Breast epithelium (tissue), 4 donors: ENCODE data around the gene FOXRED1. TPM values are rescaled to one million over a fixed set of nuclear protein-coding genes. Genes with fewer than 3 reads are reported as not detected.

ENCODE experiments used
- DNase-seq, 2 donors: peaks; one replicate each; pipeline ENCODE4 v3.0.0-alpha.2; 2019; ENCODE audit warnings: low spot score in 2 of 2
- H3K27ac ChIP-seq, 2 donors: fragments of 200-600 bp; sonication (generic) in 1 of 2; one replicate each; pipeline ENCODE4 v1.5.1; 2016 to 2019; ENCODE audit warnings: mild to moderate bottlenecking in 1 of 2
- H3K27me3 ChIP-seq, 2 donors: fragments of 200-600 bp; sonication (generic) in 1 of 2; one replicate each; pipeline versions ENCODE4 v1.5.1 to v1.6.0; 2017 to 2019; ENCODE audit warnings: control low read depth in 1 of 2, mild to moderate bottlenecking in 1 of 2
- H3K36me3 ChIP-seq: fragments of 200-600 bp; one replicate; pipeline ENCODE4 v1.5.1; 2019
- H3K4me1 ChIP-seq, 2 donors: fragments of 200-600 bp; sonication (generic); one replicate each; pipeline ENCODE4 v1.5.1; 2016 to 2019; ENCODE audit warnings: control low read depth in 1 of 2
- H3K4me3 ChIP-seq, 3 donors: fragments of 200-600 bp; sonication (generic); 1 replicate in 2 of 3; 2 replicates in 1 of 3; pipeline ENCODE4 v1.5.1; 2016 to 2019; ENCODE audit warnings: mild to moderate bottlenecking in 3 of 3, moderate library complexity in 2 of 3
- H3K9me3 ChIP-seq, 2 donors: fragments of 200-600 bp; sonication (generic) in 1 of 2; one replicate each; pipeline ENCODE4 v1.5.1; 2016 to 2019; ENCODE audit warnings: control low read depth in 1 of 2
- POLR2A ChIP-seq: fragments of 450-650 bp; IDR thresholded peaks from one replicate; pipeline ENCODE4 v1.6.1; 2016; ENCODE audit warnings: antibody characterized with exemption, mild to moderate bottlenecking, moderate library complexity
- POLR2AphosphoS5 ChIP-seq, 3 donors: sonication (generic); formaldehyde crosslinking; IDR thresholded peaks; one replicate each; pipeline ENCODE4 v1.6.1; 2017; ENCODE audit warnings: antibody characterized with exemption in 3 of 3
- intact Hi-C: fragments of 100-400 bp; cut with DNase I; formaldehyde crosslinking; loops from one replicate; pipeline ENCODE4 v1.15.1; 2023; ENCODE audit warnings: low total_unique reads
- total RNA-seq, 3 donors: library from RNA; depleted of rRNA; stranded (reverse); fragments of >200 nt; gene quantifications; one replicate each; pipeline ENCODE4 v1.1.0, GENCODE V29; 2016
- TF ChIP-seq, protein P1 (sequence below), 3 donors: fragments of 450-650 bp; IDR thresholded peaks; one replicate each; pipeline ENCODE4 v1.5.1; 2016 to 2017; ENCODE audit warnings: antibody characterized with exemption in 3 of 3, mild to moderate bottlenecking in 3 of 3, moderate library complexity in 3 of 3

Gene FOXRED1
- total RNA-seq, 3 donors from 2014 or later = 13.1 to 23.3 (median 16.6) TPM

DNA sequence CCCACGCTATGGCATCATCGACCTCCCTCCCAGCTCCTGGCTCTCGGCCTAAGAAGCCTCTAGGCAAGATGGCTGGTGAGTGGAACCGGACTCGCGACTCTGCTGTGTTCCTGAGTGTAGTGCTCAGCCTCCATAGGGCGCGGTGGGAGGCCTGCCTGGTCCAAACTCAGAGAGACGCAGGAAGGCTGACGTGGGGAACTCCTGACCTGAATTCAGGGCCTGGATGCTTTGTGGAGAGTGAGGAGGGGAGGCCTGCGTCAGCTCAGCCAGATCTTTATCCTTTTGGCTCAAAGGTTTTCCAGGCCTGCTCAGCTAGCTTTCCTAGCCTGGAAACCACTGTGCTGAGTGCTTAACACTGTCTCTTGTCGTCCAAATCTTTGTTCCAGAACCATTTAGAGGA is 21.9 kb downstream of the FOXRED1 start:
- no peak for DNase-seq
- Histone ChIP-seq H3K27ac (peak overlapping the region in 1 of 2 donors; percentile 3), H3K9me3 (no peaks in the 10 kb centered on the region), H3K36me3 (peaks cover 3% of the 10 kb centered on the region), H3K4me3 (no peak overlapping the region), H3K4me1 (no peaks in the 10 kb centered on the region), H3K27me3 (no peaks in the 10 kb centered on the region)
- no peak for TF ChIP-seq POLR2AphosphoS5 (IDR thresholded peaks at IDR 0.05)
- no peak for TF ChIP-seq POLR2A
- TF ChIP-seq, protein P1, sequence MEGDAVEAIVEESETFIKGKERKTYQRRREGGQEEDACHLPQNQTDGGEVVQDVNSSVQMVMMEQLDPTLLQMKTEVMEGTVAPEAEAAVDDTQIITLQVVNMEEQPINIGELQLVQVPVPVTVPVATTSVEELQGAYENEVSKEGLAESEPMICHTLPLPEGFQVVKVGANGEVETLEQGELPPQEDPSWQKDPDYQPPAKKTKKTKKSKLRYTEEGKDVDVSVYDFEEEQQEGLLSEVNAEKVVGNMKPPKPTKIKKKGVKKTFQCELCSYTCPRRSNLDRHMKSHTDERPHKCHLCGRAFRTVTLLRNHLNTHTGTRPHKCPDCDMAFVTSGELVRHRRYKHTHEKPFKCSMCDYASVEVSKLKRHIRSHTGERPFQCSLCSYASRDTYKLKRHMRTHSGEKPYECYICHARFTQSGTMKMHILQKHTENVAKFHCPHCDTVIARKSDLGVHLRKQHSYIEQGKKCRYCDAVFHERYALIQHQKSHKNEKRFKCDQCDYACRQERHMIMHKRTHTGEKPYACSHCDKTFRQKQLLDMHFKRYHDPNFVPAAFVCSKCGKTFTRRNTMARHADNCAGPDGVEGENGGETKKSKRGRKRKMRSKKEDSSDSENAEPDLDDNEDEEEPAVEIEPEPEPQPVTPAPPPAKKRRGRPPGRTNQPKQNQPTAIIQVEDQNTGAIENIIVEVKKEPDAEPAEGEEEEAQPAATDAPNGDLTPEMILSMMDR (IDR thresholded peaks at IDR 0.05) = no peak
- intact Hi-C loops = no loop called here

DNA sequence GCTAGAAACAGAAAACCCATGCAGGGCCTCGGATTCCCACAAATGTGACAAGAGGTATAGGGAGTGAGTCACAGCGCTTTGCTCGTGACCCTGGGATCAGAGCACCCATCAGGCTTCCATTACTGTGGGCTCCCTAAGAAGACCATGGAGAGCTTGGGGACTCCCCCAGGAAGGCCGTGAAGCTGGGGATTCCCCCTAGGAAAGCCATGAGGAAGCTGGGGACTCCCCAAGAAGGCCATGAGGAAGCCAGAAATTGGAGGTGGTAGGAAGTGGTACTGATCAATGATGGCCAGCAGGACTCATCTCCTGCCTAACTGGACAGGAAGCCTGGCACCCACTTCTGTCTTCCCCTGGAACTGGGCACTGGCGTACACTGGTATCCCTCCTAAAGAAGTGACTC is 24.8 kb downstream of the FOXRED1 start:
- no peak overlapping the region for H3K27ac ChIP-seq
- DNase-seq = no peak
- H3K36me3 ChIP-seq = peaks cover 3% of the 10 kb centered on the region
- H3K9me3 ChIP-seq = no peaks in the 10 kb centered on the region
- no peaks in the 10 kb centered on the region for H3K4me1 ChIP-seq
- TF ChIP-seq POLR2AphosphoS5 (IDR thresholded peaks at IDR 0.05) (no peak), POLR2A (no peak)
- TF ChIP-seq, protein P1 (IDR thresholded peaks at IDR 0.05) = no peak
- no peak overlapping the region for H3K4me3 ChIP-seq
- no peaks in the 10 kb centered on the region for H3K27me3 ChIP-seq
- intact Hi-C loops = no loop called here

DNA sequence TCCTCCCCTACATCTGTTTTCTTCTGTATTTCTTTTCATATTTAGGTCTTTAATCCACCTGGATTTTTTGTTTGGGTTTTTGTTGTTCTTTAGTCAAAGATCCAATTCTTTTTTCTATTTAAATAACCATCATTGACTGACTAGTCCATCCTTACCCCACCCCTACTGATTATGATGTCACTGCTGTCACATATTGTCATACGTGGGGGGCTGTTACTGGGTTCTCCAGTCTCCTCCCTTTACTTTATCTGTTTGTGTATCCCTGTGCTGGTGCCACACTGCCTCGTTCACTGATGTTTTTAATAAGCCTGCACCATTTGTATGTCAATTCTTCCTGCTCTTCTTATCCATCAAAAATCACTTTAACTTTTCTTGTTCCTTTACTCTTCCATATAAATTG is 28.1 kb downstream of the FOXRED1 start:
- DNase-seq = no peak
- intact Hi-C loops = no loop called here
- H3K36me3 ChIP-seq = no peaks in the 10 kb centered on the region

DNA sequence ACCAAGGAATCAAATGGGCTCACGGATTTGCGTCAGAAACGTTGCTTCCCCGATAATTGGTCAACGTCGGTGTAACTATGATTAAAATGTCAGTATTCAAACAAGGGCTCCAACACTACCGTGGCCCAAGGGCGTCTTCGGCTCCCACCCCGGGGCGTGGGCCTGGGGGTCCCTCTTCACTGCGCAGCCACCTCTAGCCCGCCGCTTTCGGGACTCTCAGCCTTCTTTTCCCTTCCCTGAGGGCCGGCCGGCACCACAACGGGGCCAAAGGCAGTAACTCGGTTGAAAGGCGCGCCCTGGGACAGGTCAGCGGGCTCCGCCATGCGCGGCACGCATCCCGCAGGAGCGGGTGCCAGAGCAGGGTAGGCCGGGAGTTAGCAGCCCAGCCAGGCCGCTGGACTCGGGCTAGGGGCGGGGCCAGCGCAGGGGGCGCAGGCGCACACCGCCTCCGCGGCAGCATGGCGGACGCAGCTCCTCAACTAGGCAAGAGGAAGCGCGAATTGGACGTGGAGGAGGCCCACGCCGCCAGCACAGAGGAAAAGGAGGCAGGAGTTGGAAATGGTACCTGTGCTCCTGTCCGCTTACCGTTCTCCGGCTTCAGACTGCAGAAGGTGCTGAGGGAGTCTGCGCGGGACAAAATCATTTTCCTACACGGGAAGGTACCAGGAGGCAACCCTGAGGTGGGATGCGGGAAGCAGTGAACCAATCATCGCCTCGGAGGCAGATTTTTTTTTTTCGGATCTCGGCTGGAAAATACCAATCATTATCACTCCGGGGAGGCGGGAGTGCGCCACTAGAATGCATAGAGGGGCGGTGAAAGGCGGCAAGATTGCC is 34.9 kb downstream of the FOXRED1 start, which contains the start of gene DCPS:
TSS of gene DCPS (plus strand) at position 438 of the 834 bp plus-strand sequence. CDS start at position 459, 21 bp downstream.
- peak; percentile 84 to 85 for DNase-seq
- TF ChIP-seq, protein P1 (IDR thresholded peaks at IDR 0.05) = no peak
- TF ChIP-seq POLR2AphosphoS5 (IDR thresholded peaks at IDR 0.05) = peak; percentile 61 to 69 (median 64)
- peak; percentile 27 for TF ChIP-seq POLR2A
- no peaks in the 10 kb centered on the region for H3K27me3 ChIP-seq
- no peaks in the 10 kb centered on the region for H3K9me3 ChIP-seq
- no peaks in the 10 kb centered on the region for H3K36me3 ChIP-seq
- H3K27ac ChIP-seq = peak within 1 kb of the TSS; percentile 90 to 91
- peaks cover 0 to 6% of the 10 kb centered on the region in 2 donors for H3K4me1 ChIP-seq
- intact Hi-C loops = no loop called here
- peak within 1 kb of the TSS; percentile 55 to 76 (median 60) for H3K4me3 ChIP-seq

More for the DNA sequence above, 28.1 kb downstream of the FOXRED1 start:
- no peak for TF ChIP-seq POLR2AphosphoS5 (IDR thresholded peaks at IDR 0.05)
- no peak for TF ChIP-seq POLR2A
- TF ChIP-seq, protein P1 (IDR thresholded peaks at IDR 0.05) = no peak
- Histone ChIP-seq H3K27me3 (no peaks in the 10 kb centered on the region), H3K27ac (no peak overlapping the region), H3K9me3 (no peaks in the 10 kb centered on the region), H3K4me1 (no peaks in the 10 kb centered on the region), H3K4me3 (no peak overlapping the region)

DNA sequence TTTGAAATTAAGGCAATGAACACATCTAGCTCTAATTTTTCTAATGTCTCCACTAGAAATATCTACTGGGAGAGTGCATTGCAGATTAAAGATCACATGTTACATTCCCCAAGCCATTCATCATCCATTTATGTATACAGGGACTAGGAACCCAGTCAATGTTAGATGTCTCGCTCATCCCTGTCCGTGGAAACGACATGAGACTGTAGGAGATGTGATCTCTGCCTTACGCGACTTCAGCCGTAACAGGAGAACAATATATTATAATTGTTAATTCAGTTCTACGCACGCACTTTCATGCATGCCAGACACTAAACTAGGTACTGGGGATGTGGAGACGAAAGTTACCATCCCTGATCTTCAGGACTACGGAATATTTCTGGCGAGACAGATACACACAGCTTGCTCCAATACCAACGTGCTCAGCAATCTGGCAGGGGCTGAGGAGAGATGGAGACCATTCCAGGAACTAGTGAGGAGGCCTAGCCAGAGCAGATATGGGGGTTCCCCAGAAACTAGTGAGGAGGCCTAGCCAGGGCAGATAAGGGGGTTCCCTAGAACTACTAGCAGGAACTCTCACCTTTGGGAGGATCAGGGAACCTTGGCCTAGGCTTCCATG is 35.6 kb downstream of the FOXRED1 start:
- peaks cover 0 to 6% of the 10 kb centered on the region in 2 donors for H3K4me1 ChIP-seq
- DNase-seq = no peak
- H3K36me3 ChIP-seq = no peaks in the 10 kb centered on the region
- intact Hi-C loops = no loop called here
- TF ChIP-seq, protein P1 (IDR thresholded peaks at IDR 0.05) = no peak
- TF ChIP-seq POLR2AphosphoS5 (IDR thresholded peaks at IDR 0.05) (no peak), POLR2A (no peak)
- H3K4me3 ChIP-seq = peak overlapping the region; percentile 55 to 76 (median 60)
- peak overlapping the region; percentile 90 to 91 for H3K27ac ChIP-seq
- H3K27me3 ChIP-seq = no peaks in the 10 kb centered on the region
- no peaks in the 10 kb centered on the region for H3K9me3 ChIP-seq
